CD4-positive, alpha-beta memory T cell (primary cell): Measurements from ENCODE around the gene CLSTN2. TPM values are rescaled to one million over a fixed set of nuclear protein-coding genes. Genes with fewer than 3 reads are reported as not detected.

Experiments used
- CTCF ChIA-PET: fragments of 350-600 bp; sonication (Branson Sonifier 250); formaldehyde crosslinking; loops from one replicate; lab custom pipeline; 2021; ENCODE audit warnings: inconsistent platforms; ENCODE audit not compliant: partially characterized antibody; lab: Charles Lee
- POLR2A ChIA-PET: fragments of 350-600 bp; sonication (Branson Sonifier 250); formaldehyde crosslinking; loops from one replicate; lab custom pipeline; 2021; ENCODE audit not compliant: partially characterized antibody; lab: Charles Lee
- DNase-seq, 5 donors: peaks; one replicate each; pipeline versions ENCODE4 v3.0.0 to v3.0.0-alpha.2; 2020 to 2022; ENCODE audit warnings: mixed read lengths in 1 of 5
- H3K27ac ChIP-seq: one replicate; pipeline ENCODE4 v1.7.0; 2013; ENCODE audit warnings: low read depth, low read length
- H3K27me3 ChIP-seq: 2 replicates; pipeline ENCODE4 v1.7.0; 2013; ENCODE audit warnings: mild to moderate bottlenecking, low read length, moderate library complexity; ENCODE audit not compliant: insufficient read depth
- H3K36me3 ChIP-seq: 2 replicates; pipeline ENCODE4 v1.7.0; 2013; ENCODE audit warnings: mild to moderate bottlenecking, low read length, moderate library complexity; ENCODE audit not compliant: insufficient read depth
- H3K4me1 ChIP-seq: 2 replicates; pipeline ENCODE4 v1.7.0; 2013; ENCODE audit warnings: mild to moderate bottlenecking, low read length, moderate library complexity; ENCODE audit not compliant: insufficient read depth
- H3K4me3 ChIP-seq, 2 donors: one replicate each; pipeline ENCODE4 v1.7.0; 2013; ENCODE audit warnings: low read length in 2 of 2, mild to moderate bottlenecking in 1 of 2
- H3K9me3 ChIP-seq, 2 donors: one replicate each; pipeline ENCODE4 v1.7.0; 2013; ENCODE audit warnings: low read length in 2 of 2, control low read depth in 1 of 2; ENCODE audit not compliant: control insufficient read depth in 1 of 2
- H3K27ac Mint-ChIP-seq, 7 donors: one replicate each; pipeline ENCODE4 v1.8.0; 2020 to 2021; ENCODE audit warnings: mixed read lengths in 7 of 7, mild to moderate bottlenecking in 6 of 7, inconsistent platforms in 3 of 7, moderate library complexity in 3 of 7
- H3K27me3 Mint-ChIP-seq, 2 donors: one replicate each; pipeline ENCODE4 v1.8.0; 2020 to 2021; ENCODE audit warnings: mixed read lengths in 2 of 2
- H3K36me3 Mint-ChIP-seq, 2 donors: one replicate each; pipeline ENCODE4 v1.8.0; 2020 to 2021; ENCODE audit warnings: mixed read lengths in 2 of 2, inconsistent platforms in 1 of 2, mild to moderate bottlenecking in 1 of 2
- H3K4me1 Mint-ChIP-seq, 4 donors: one replicate each; pipeline ENCODE4 v1.8.0; 2020 to 2021; ENCODE audit warnings: mixed read lengths in 4 of 4, mild to moderate bottlenecking in 1 of 4
- H3K4me3 Mint-ChIP-seq, 8 donors: one replicate each; pipeline ENCODE4 v1.8.0; 2020 to 2021; ENCODE audit warnings: mixed read lengths in 8 of 8, mild to moderate bottlenecking in 7 of 8, moderate library complexity in 6 of 8, inconsistent platforms in 3 of 8
- H3K9me3 Mint-ChIP-seq, 8 donors: one replicate each; pipeline ENCODE4 v1.8.0; 2020 to 2021; ENCODE audit warnings: mixed read lengths in 8 of 8, mild to moderate bottlenecking in 5 of 8, inconsistent platforms in 3 of 8, moderate library complexity in 1 of 8
- intact Hi-C: fragments of 100-400 bp; cut with micrococcal nuclease; formaldehyde crosslinking; loops from one replicate; pipeline ENCODE4 v1.15.1; 2023
- polyA plus RNA-seq, 2 donors: library from polyadenylated mRNA; unstranded; fragments of 300-500 nt; fragmentation: Illumina TruSeq; gene quantifications; one replicate each; pipeline ENCODE4 v1.2.3, GENCODE V29; 2021
- total RNA-seq, 2 experiments: library from RNA; stranded (reverse); gene quantifications; one replicate each; pipeline ENCODE4 v1.2.3, GENCODE V29; 2021

Gene CLSTN2
- total and polyA plus RNA-seq, 4 experiments from 2014 or later: not detected

- H3K27ac ChIP-seq: no peak overlapping the region
- DNase-seq: no peak
- no peak overlapping the region for H3K4me3 Mint-ChIP-seq
- no peaks in the 10 kb centered on the region for H3K36me3 Mint-ChIP-seq
- CTCF ChIA-PET: no interaction called here
- H3K4me1 ChIP-seq: no peaks in the 10 kb centered on the region
- H3K27ac Mint-ChIP-seq: no peak overlapping the region
- intact Hi-C loops: no loop called here
- no peaks in the 10 kb centered on the region for H3K36me3 ChIP-seq
- H3K9me3 Mint-ChIP-seq: peaks cover 0 to 1% (median 0%) of the 10 kb centered on the region in 8 donors
- peaks cover 0 to 2% of the 10 kb centered on the region in 2 donors for H3K27me3 Mint-ChIP-seq
- POLR2A ChIA-PET: no interaction called here
- H3K4me1 Mint-ChIP-seq: no peaks in the 10 kb centered on the region
- H3K9me3 ChIP-seq: no peaks in the 10 kb centered on the region
- H3K4me3 ChIP-seq: no peak overlapping the region
- H3K27me3 ChIP-seq: no peaks in the 10 kb centered on the region
Measured at GRCh38 chr3:140015741-140016140, 80.8 kb downstream of the CLSTN2 start.

- Histone ChIP-seq H3K27ac (no peak overlapping the region), H3K27me3 (no peaks in the 10 kb centered on the region), H3K4me3 (no peak overlapping the region), H3K9me3 (no peaks in the 10 kb centered on the region), H3K36me3 (no peaks in the 10 kb centered on the region), H3K4me1 (no peaks in the 10 kb centered on the region)
- no peak for DNase-seq
- POLR2A ChIA-PET: no interaction called here
- H3K27ac Mint-ChIP-seq: no peak overlapping the region
- CTCF ChIA-PET: no interaction called here
- peaks cover 0 to 1% (median 0%) of the 10 kb centered on the region in 8 donors for H3K9me3 Mint-ChIP-seq
- H3K36me3 Mint-ChIP-seq: no peaks in the 10 kb centered on the region
- intact Hi-C loops: no loop called here
- H3K27me3 Mint-ChIP-seq: peaks cover 3% of the 10 kb centered on the region in 2 donors
- H3K4me3 Mint-ChIP-seq: no peak overlapping the region
- H3K4me1 Mint-ChIP-seq: no peaks in the 10 kb centered on the region
Measured at GRCh38 chr3:140018556-140018955, 83.6 kb downstream of the CLSTN2 start.

- ChIA-PET CTCF (no interaction called here), POLR2A (no interaction called here)
- intact Hi-C loops: no loop called here
- Histone ChIP-seq H3K27me3 (no peaks in the 10 kb centered on the region), H3K4me1 (no peaks in the 10 kb centered on the region), H3K27ac (no peak overlapping the region), H3K9me3 (no peaks in the 10 kb centered on the region), H3K36me3 (no peaks in the 10 kb centered on the region), H3K4me3 (no peak overlapping the region)
- Mint-ChIP-seq H3K9me3 (peaks cover 0 to 1% (median 0%) of the 10 kb centered on the region in 8 donors), H3K4me1 (no peaks in the 10 kb centered on the region), H3K27me3 (peaks cover 3 to 4% of the 10 kb centered on the region in 2 donors), H3K36me3 (no peaks in the 10 kb centered on the region), H3K27ac (no peak overlapping the region), H3K4me3 (no peak overlapping the region)
- no peak for DNase-seq
Measured at GRCh38 chr3:140019946-140020345, 85.0 kb downstream of the CLSTN2 start.

- Mint-ChIP-seq H3K9me3 (peaks cover 0 to 1% (median 0%) of the 10 kb centered on the region in 8 donors), H3K27me3 (peaks cover 3 to 4% of the 10 kb centered on the region in 2 donors), H3K36me3 (no peaks in the 10 kb centered on the region), H3K27ac (no peak overlapping the region), H3K4me3 (no peak overlapping the region), H3K4me1 (no peaks in the 10 kb centered on the region)
- intact Hi-C loops: no loop called here
- Histone ChIP-seq H3K4me3 (no peak overlapping the region), H3K27ac (no peak overlapping the region), H3K27me3 (no peaks in the 10 kb centered on the region), H3K36me3 (no peaks in the 10 kb centered on the region), H3K4me1 (no peaks in the 10 kb centered on the region), H3K9me3 (no peaks in the 10 kb centered on the region)
- ChIA-PET POLR2A (no interaction called here), CTCF (no interaction called here)
- no peak for DNase-seq
Measured at GRCh38 chr3:140020541-140020940, 85.6 kb downstream of the CLSTN2 start.

- CTCF ChIA-PET: no interaction called here
- Histone ChIP-seq H3K4me1 (no peaks in the 10 kb centered on the region), H3K36me3 (no peaks in the 10 kb centered on the region), H3K4me3 (no peak overlapping the region), H3K9me3 (no peaks in the 10 kb centered on the region), H3K27ac (no peak overlapping the region), H3K27me3 (no peaks in the 10 kb centered on the region)
- Mint-ChIP-seq H3K9me3 (peaks cover 0 to 1% (median 0%) of the 10 kb centered on the region in 8 donors), H3K27me3 (peaks cover 3 to 4% of the 10 kb centered on the region in 2 donors), H3K36me3 (no peaks in the 10 kb centered on the region), H3K27ac (no peak overlapping the region), H3K4me3 (no peak overlapping the region), H3K4me1 (no peaks in the 10 kb centered on the region)
- POLR2A ChIA-PET: no interaction called here
- no peak for DNase-seq
- intact Hi-C loops: no loop called here
Measured at GRCh38 chr3:140021269-140021668, 86.3 kb downstream of the CLSTN2 start.

- no peaks in the 10 kb centered on the region for H3K4me1 ChIP-seq
- no peaks in the 10 kb centered on the region for H3K4me1 Mint-ChIP-seq
- no peaks in the 10 kb centered on the region for H3K27me3 ChIP-seq
- no peaks in the 10 kb centered on the region for H3K36me3 Mint-ChIP-seq
- H3K27ac Mint-ChIP-seq: no peak overlapping the region
- H3K4me3 ChIP-seq: no peak overlapping the region
- H3K9me3 ChIP-seq: no peaks in the 10 kb centered on the region
- H3K9me3 Mint-ChIP-seq: peaks cover 0 to 1% (median 0%) of the 10 kb centered on the region in 8 donors
- H3K36me3 ChIP-seq: no peaks in the 10 kb centered on the region
- no peak overlapping the region for H3K27ac ChIP-seq
- intact Hi-C loops: no loop called here
- no peak for DNase-seq
- H3K27me3 Mint-ChIP-seq: peaks cover 3 to 4% of the 10 kb centered on the region in 2 donors
- peak overlapping the region in 1 of 8 donors; percentile 50 for H3K4me3 Mint-ChIP-seq
- ChIA-PET CTCF (no interaction called here), POLR2A (no interaction called here)
Measured at GRCh38 chr3:140022066-140022770, 87.2 kb downstream of the CLSTN2 start.

- H3K36me3 ChIP-seq: no peaks in the 10 kb centered on the region
- H3K4me1 ChIP-seq: no peaks in the 10 kb centered on the region
- H3K27me3 Mint-ChIP-seq: peaks cover 3 to 4% of the 10 kb centered on the region in 2 donors
- H3K4me3 Mint-ChIP-seq: no peak overlapping the region
- CTCF ChIA-PET: no interaction called here
- POLR2A ChIA-PET: no interaction called here
- no peaks in the 10 kb centered on the region for H3K27me3 ChIP-seq
- no peak for DNase-seq
- H3K27ac ChIP-seq: no peak overlapping the region
- intact Hi-C loops: no loop called here
- H3K9me3 Mint-ChIP-seq: no peaks in the 10 kb centered on the region
- H3K4me3 ChIP-seq: no peak overlapping the region
- H3K27ac Mint-ChIP-seq: peak overlapping the region in 1 of 7 donors; percentile 48
- H3K9me3 ChIP-seq: no peaks in the 10 kb centered on the region
- no peaks in the 10 kb centered on the region for H3K36me3 Mint-ChIP-seq
- no peaks in the 10 kb centered on the region for H3K4me1 Mint-ChIP-seq
Measured at GRCh38 chr3:140023616-140024530, 88.9 kb downstream of the CLSTN2 start.
